NB4 (cell line): Measurements from ENCODE around the gene BMP8A.

Experiments used
- POLR2A ChIP-seq: IDR thresholded peaks from 2 replicates; pipeline ENCODE4 v1.6.1; 2011; ENCODE audit warnings: mild to moderate bottlenecking; ENCODE audit not compliant: insufficient read length; ENCODE audit errors: extremely low read depth
- TF ChIP-seq, protein P1 (sequence below): IDR thresholded peaks from one replicate; pipeline ENCODE4 v1.5.1; 2012; ENCODE audit warnings: low read depth, low read length

DNA sequence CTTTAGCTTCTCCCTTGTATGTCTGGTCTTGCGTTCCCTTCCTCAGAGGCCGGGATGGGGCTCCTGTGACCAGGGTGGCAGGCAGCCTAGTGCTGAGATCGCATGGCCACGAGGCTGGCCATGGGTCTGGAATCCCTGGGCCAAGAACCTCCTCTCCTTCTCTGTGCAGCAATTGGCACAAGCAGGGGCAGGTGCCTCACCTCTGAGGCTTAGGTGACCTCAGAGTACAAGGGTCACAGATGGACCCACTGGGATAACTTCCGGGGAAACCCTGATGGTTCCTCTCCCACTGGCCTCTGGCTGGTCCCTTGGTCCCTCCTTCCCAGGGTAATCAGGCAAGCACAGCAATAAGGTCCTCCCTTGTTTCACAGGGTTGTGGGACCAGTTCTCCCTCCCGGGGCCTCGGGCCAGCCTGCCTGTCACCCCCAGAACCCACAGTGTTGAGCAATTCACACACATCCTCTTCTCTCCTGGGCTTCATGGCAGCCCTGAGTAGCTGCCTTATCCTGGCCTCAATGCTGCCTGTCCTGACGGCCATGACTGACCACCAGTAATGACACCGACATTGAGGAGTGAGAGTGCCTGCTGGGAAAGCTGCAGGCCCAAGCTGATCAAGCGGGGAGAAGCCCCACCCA lies 38.6 kb downstream of the BMP8A start:
- TF ChIP-seq, protein P1, sequence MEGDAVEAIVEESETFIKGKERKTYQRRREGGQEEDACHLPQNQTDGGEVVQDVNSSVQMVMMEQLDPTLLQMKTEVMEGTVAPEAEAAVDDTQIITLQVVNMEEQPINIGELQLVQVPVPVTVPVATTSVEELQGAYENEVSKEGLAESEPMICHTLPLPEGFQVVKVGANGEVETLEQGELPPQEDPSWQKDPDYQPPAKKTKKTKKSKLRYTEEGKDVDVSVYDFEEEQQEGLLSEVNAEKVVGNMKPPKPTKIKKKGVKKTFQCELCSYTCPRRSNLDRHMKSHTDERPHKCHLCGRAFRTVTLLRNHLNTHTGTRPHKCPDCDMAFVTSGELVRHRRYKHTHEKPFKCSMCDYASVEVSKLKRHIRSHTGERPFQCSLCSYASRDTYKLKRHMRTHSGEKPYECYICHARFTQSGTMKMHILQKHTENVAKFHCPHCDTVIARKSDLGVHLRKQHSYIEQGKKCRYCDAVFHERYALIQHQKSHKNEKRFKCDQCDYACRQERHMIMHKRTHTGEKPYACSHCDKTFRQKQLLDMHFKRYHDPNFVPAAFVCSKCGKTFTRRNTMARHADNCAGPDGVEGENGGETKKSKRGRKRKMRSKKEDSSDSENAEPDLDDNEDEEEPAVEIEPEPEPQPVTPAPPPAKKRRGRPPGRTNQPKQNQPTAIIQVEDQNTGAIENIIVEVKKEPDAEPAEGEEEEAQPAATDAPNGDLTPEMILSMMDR: no peak
- TF ChIP-seq POLR2A: no peak
